Glutamatergic neuron (in vitro differentiated cells): ENCODE data around the gene CTSZ. TPM values are rescaled to one million over a fixed set of nuclear protein-coding genes. Genes with fewer than 3 reads are reported as not detected.

ENCODE experiments used
- DNase-seq: peaks from one replicate; pipeline ENCODE4 v3.0.0; 2022
- H3K27ac Mint-ChIP-seq: one replicate; pipeline ENCODE4 v1.8.0; 2020; ENCODE audit warnings: mild to moderate bottlenecking, mixed read lengths, inconsistent platforms; ENCODE audit not compliant: unreplicated experiment
- H3K27me3 Mint-ChIP-seq: one replicate; pipeline ENCODE4 v1.8.0; 2020; ENCODE audit warnings: mild to moderate bottlenecking, moderate library complexity, mixed read lengths, inconsistent platforms; ENCODE audit not compliant: unreplicated experiment
- H3K36me3 Mint-ChIP-seq: one replicate; pipeline ENCODE4 v1.8.0; 2020; ENCODE audit warnings: mild to moderate bottlenecking, mixed read lengths, inconsistent platforms; ENCODE audit not compliant: unreplicated experiment
- H3K4me1 Mint-ChIP-seq: one replicate; pipeline ENCODE4 v1.8.0; 2020; ENCODE audit warnings: mild to moderate bottlenecking, low read depth, mixed read lengths, inconsistent platforms; ENCODE audit not compliant: unreplicated experiment
- H3K4me3 Mint-ChIP-seq: one replicate; pipeline ENCODE4 v1.8.0; 2020; ENCODE audit warnings: mild to moderate bottlenecking, mixed read lengths, inconsistent platforms; ENCODE audit not compliant: unreplicated experiment
- H3K9me3 Mint-ChIP-seq: one replicate; pipeline ENCODE4 v1.8.0; 2020; ENCODE audit warnings: mild to moderate bottlenecking, moderate library complexity, mixed read lengths, inconsistent platforms; ENCODE audit not compliant: unreplicated experiment
- total RNA-seq: library from RNA; stranded (reverse); fragmentation: NEBNext Ultra II Directional; extraction: Animal tissue kit (Norgen Biotek cat#: 25700); gene quantifications from one replicate; pipeline ENCODE4 v1.2.1, GENCODE V29; 2021; ENCODE audit not compliant: unreplicated experiment
- TF ChIP-seq, protein P1 (sequence below): fragments of 200-600 bp; sonication (generic); IDR thresholded peaks from one replicate; pipeline ENCODE4 v1.5.0; 2021; ENCODE audit not compliant: partially characterized antibody, unreplicated experiment

The CTSZ gene
- total RNA-seq, 1 donor from 2014 or later = 13.1 TPM

DNA sequence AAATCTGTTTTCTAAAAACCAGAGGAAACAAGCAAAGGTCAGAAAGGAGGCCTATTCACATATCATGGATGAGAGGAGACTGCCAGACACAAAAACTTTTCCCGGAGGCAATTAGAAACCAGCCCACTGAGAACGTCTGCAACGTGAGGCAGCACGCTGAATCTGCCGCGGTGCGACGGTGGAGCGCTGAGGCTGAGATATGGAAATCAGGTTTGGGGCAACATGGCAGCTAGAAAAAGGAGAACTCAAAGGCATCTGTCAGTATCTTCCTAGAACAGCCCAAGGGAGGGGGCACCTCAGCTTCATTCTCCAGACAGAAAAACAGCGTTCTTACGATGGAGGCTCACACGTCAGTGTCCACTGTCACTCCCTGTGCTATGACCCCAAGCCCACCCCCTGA lies 30.3 kb upstream of the CTSZ start:
- Mint-ChIP-seq H3K9me3 (peaks cover 5% of the 10 kb centered on the region), H3K4me1 (peaks cover 9% of the 10 kb centered on the region), H3K27me3 (peaks cover 1% of the 10 kb centered on the region), H3K27ac (peak overlapping the region; percentile 30), H3K36me3 (peaks cover 5% of the 10 kb centered on the region), H3K4me3 (no peak overlapping the region)
- no peak for DNase-seq
- TF ChIP-seq, protein P1, sequence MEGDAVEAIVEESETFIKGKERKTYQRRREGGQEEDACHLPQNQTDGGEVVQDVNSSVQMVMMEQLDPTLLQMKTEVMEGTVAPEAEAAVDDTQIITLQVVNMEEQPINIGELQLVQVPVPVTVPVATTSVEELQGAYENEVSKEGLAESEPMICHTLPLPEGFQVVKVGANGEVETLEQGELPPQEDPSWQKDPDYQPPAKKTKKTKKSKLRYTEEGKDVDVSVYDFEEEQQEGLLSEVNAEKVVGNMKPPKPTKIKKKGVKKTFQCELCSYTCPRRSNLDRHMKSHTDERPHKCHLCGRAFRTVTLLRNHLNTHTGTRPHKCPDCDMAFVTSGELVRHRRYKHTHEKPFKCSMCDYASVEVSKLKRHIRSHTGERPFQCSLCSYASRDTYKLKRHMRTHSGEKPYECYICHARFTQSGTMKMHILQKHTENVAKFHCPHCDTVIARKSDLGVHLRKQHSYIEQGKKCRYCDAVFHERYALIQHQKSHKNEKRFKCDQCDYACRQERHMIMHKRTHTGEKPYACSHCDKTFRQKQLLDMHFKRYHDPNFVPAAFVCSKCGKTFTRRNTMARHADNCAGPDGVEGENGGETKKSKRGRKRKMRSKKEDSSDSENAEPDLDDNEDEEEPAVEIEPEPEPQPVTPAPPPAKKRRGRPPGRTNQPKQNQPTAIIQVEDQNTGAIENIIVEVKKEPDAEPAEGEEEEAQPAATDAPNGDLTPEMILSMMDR = no peak

DNA sequence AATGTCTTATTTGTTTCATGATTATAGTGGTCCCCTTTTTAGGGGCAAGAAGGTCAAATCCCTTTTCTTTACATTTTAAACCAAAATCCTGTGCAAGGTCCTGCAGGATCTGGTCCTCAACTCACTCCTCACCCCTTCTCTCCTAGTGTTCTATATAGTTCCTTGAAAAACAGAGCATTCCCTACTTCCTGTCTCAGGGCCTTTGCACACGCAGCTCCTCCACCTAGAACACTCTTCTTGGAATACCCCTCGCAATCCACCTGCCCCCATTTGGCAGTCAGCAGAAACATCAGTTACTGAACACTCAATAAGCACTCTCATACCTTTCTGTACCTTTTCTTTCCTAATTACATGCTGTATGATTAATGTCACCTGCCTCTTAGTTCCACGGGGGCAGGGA lies 28.3 kb upstream of the CTSZ start:
- TF ChIP-seq, protein P1 = no peak
- peaks cover 3% of the 10 kb centered on the region for H3K9me3 Mint-ChIP-seq
- no peak overlapping the region for H3K4me3 Mint-ChIP-seq
- no peaks in the 10 kb centered on the region for H3K27me3 Mint-ChIP-seq
- no peak for DNase-seq
- peaks cover 6% of the 10 kb centered on the region for H3K4me1 Mint-ChIP-seq
- H3K27ac Mint-ChIP-seq = no peak overlapping the region
- peaks cover 5% of the 10 kb centered on the region for H3K36me3 Mint-ChIP-seq

DNA sequence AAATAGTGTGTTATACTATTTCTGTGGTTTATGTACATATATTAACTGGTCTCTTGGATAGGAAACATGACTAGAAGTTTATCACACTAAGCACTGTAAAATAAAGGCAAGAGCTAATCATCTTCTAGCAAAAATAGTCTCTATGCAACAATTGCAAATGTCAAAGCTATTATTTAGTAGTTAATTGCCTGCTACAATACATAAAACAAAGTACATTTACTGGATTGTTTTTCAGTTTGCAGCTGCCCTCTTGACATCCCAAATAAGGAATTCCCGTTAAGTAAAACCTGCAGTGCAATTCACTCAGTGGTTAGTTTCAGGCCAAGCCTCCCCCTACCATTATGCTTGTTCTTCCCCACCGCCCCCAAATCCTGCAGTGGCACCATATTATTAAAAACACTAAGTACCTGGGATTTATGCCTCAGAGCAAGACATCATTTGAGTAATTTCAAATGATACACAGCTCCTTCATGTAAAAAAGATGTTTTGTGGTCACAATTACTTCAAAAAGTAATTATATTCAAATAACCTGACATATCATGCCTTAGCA lies 26.6 kb upstream of the CTSZ start:
- H3K9me3 Mint-ChIP-seq = peaks cover 3% of the 10 kb centered on the region
- H3K4me3 Mint-ChIP-seq = peak overlapping the region; percentile 8
- H3K27ac Mint-ChIP-seq = no peak overlapping the region
- H3K27me3 Mint-ChIP-seq = no peaks in the 10 kb centered on the region
- peaks cover 16% of the 10 kb centered on the region for H3K4me1 Mint-ChIP-seq
- TF ChIP-seq, protein P1 = no peak
- H3K36me3 Mint-ChIP-seq = peaks cover 5% of the 10 kb centered on the region
- DNase-seq = no peak

DNA sequence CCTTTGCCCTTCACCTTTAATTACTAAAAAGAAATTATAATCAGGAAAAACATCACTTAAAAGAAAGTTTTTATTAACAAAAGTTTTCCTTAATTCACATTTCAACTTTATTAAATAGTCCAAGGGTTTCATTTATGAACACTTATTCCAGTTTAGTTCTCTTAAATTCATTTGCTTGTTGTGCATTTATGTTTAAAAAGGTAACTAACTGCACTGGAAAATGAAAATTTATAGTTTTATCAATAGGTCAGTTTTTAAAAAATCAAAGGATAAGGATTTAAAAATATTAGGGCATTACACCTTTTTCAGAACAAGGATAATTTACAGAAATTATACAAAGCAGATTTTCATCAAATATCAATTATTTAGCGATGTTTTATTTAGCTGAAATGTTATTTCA lies 26.0 kb upstream of the CTSZ start:
- no peak overlapping the region for H3K27ac Mint-ChIP-seq
- H3K4me1 Mint-ChIP-seq = peaks cover 16% of the 10 kb centered on the region
- peaks cover 5% of the 10 kb centered on the region for H3K36me3 Mint-ChIP-seq
- H3K4me3 Mint-ChIP-seq = peak overlapping the region; percentile 94
- DNase-seq = no peak
- H3K9me3 Mint-ChIP-seq = peaks cover 3% of the 10 kb centered on the region
- no peaks in the 10 kb centered on the region for H3K27me3 Mint-ChIP-seq
- TF ChIP-seq, protein P1 = no peak

DNA sequence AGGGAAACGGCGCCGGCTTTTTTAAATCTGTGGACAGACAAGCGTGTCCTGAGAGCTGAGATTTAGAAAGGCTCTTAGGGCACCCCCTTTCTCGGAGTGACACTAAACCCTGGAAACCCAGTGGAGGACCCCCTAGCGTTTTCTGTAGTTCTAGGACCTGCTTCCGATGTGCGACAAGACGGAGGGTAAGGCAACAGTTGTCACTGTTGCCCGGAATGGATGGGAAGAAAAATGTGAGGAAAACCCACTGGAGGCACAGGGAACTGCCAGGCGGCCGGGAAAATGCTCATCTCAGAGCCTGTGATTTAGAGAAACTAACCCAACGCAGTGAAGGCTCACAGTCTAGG lies 25.6 kb upstream of the CTSZ start:
- Mint-ChIP-seq H3K4me1 (peaks cover 16% of the 10 kb centered on the region), H3K27me3 (no peaks in the 10 kb centered on the region), H3K27ac (peak overlapping the region; percentile 83), H3K36me3 (peaks cover 5% of the 10 kb centered on the region), H3K9me3 (peaks cover 3% of the 10 kb centered on the region), H3K4me3 (peak overlapping the region; percentile 94)
- DNase-seq = peak; percentile 45
- TF ChIP-seq, protein P1 = peak; percentile 24
